GM19238 (cell line): Measurements from ENCODE around the gene CDH4.

Source experiments
- DNase-seq: peaks from one replicate; pipeline ENCODE4 v3.0.0; 2011; ENCODE audit warnings: low spot score; ENCODE audit not compliant: insufficient read length

Gene CDH4

DNA sequence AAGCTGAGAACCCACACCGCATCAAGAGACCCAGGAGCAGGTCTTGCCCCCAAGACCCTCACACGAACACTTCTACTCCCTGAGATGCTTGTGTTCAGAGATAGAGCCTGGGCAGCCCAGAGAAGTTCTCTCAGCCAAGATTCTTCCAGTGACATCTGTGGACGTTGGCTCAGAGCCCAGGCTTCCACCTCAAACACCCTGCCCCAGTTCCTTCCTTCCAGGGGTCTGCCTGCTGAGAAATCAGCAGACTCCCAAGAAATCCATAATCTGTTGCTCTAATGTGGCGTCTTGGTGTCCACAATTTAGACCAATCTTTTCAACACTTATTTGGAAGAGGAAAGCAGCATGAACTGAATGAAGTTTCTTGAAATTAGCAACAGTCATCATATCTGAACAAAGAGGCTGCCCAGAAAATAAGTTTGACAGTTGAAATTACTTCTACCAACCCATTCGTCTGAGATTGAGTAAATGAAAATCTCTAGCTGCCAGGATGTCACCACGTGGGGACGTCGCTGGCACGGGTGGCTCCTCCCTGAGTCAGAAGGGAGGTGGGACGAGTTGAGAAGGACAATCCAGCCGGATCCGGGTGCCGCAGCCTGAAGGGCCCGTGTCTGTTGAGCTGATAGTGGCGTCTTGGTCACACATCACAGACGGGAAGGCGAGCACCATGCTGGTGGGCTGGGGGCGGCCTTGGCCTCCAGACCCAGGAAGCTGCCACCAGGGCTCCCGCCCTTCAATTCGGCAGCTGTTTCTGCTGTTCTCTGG is 412.7 kb downstream of the CDH4 start:
- DNase-seq = no peak

- no peak for DNase-seq
Observed at GRCh38 chr20:61665528-61666470, 413.7 kb downstream of the CDH4 start.

- no peak for DNase-seq
Observed at GRCh38 chr20:61666471-61666832, 414.4 kb downstream of the CDH4 start.

GRCh38 chr20:61667056-61667792 is 415.2 kb downstream of the CDH4 start:
- DNase-seq = no peak

GRCh38 chr20:61668065-61668650 is 416.1 kb downstream of the CDH4 start:
- no peak for DNase-seq

DNA sequence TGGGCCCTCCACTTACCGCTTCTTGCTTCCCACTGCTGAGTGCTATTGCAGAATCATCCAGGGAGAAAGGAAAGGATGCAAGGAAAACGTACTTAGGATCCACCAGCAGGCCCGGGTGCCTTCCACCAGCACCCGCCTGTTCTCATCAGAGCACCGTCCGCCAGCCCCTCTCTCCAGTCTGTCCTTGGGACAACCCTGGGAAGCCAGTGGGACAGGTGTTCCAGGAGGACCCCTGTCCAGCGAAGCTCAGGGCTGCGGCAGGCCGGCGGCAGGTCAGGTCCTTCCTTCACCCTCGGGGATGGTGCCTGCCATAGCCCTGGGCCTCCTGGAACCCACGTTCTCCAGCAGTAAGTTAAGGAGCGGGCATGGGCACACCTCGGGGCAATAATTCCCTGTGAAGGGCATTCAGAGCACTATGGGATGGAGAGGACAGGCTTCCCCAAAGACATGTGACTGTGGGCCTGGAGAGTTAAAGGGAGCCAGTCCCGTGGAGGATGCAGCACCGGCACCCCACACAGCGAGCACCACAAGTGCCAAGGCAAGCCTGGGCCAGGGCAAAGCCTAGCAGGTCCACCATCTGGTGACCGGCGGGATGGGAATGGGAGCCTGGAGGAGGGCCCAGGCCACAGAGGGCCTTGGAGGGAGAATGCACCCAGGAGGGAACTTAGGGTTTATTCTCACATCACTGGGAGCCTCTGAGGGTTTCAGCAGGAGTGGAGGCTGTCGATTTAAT is 416.9 kb downstream of the CDH4 start:
- DNase-seq = no peak

- DNase-seq = no peak
Observed at GRCh38 chr20:61670274-61670673, 418.2 kb downstream of the CDH4 start.

- no peak for DNase-seq
Observed at GRCh38 chr20:61671559-61671958, 419.5 kb downstream of the CDH4 start.

- DNase-seq = no peak
Observed at GRCh38 chr20:61673152-61673847, 421.2 kb downstream of the CDH4 start.

DNA sequence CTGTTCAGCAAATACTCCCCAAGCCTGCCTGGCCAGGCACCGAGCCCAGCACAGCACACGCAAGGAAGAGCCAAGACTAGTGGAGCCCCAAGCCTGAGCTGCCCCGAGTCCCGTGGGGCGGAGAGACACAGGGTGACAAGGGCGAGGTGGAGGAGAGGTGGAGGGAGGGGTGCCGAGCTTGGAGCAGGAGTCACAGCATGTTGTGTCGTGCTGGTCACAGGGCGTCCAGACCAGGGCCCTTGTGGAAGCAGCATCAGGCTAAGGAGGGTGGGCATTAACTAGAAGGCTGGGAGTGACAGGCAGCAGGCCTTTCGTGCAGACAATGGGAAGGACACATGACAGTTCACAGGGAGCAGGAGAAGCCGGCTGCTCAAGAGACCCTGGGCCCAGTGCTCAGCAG is 422.1 kb downstream of the CDH4 start:
- no peak for DNase-seq

DNA sequence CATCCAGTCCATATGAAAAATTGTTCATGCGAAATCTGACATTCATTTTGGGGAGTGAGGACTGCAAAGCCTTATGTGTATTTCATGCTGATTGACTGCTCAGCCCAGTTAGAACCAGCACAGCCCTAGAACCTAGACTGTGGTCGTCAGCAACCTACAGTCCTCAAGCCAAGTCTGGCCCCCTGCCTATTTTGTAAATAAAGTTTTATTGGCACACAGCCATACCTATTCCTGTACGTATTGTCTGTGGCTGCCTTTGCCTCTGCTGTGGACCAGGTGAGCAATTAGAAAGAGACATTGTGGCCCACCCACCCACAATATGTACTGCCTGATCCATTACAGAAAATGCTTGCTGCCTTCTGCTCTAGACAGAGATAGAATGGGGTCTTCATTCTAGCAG is 422.6 kb downstream of the CDH4 start:
- DNase-seq = no peak

DNA sequence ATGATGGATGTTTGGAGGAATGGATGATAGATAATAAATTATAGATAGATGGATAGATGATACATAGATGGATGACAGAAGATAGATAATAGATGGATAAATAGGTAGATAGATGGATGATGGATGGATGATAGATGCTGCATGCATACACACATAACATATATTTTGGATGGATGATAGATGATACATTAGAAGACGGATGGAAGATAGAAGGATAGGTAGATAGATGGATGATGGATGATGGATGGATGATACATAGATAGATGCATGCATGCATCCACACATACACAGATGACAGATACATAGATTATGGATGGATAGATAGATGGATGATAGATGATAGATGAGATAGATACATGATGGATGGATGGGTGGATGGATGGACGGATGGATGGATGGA is 425.9 kb downstream of the CDH4 start:
- no peak for DNase-seq

GRCh38 chr20:61678437-61678836 is 426.4 kb downstream of the CDH4 start:
- DNase-seq = no peak

DNA sequence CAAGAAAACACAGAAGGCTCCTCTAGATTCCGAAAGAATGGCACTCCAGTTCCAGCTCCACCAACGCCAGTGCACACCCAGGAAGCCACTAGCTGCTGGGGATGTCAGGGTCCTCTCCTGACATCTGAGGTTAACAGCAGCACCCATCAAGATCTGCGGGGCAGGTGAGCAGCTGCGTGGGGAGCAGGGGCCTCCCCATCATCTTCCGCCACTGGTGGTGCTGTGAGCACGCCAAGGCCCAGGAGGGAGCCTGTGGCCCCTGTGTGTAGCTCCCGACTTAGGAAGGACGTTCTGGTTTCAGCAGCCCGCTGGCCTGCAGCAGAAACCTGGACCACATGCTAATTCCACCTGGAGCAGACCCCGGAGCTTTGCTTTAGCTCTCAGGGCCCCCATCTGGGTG is 427.4 kb downstream of the CDH4 start:
- DNase-seq = no peak

- DNase-seq = no peak
Observed at GRCh38 chr20:61680096-61680495, 428.0 kb downstream of the CDH4 start.

GRCh38 chr20:61682114-61682995 is 430.3 kb downstream of the CDH4 start:
- DNase-seq = no peak

GRCh38 chr20:61682996-61683681 is 431.1 kb downstream of the CDH4 start:
- no peak for DNase-seq

DNA sequence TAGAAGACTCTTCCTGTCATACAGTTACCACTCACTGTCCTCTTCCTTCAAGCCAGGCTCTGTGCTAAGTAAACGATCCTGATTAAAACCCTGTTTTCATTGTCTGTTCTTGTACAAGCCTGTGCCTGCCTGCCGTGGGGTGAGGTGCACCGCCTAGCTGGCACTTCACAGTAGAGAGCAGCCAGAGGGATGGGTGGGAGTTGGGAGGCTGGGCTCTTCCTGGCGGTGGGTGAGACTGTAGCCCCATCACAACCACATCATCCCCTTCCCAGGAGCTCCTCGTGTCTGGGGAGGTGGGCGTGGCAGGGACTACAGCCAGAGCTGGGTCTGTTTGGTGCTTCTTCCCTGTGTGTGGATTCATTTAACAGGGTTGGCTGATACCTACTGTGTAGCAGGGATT is 431.7 kb downstream of the CDH4 start:
- DNase-seq = no peak

- no peak for DNase-seq
Observed at GRCh38 chr20:61684136-61684535, 432.1 kb downstream of the CDH4 start.
